ENCODE measurements around the gene VIL1. TPM values are rescaled to one million over a fixed set of nuclear protein-coding genes. Genes with fewer than 3 reads are reported as not detected.

VIL1 gene
- total and polyA plus RNA-seq, 2 of the 13 experiments (the other 11 are each of a cell fraction or from before 2014, with no cell fraction given), result 287 to 301 TPM

- no peak; the same call in 1 of the 2 replicates for TF ChIP-seq AHDC1 (CRISPR knock-in tag; IDR thresholded peaks at IDR 0.05; ENCODE audit: borderline replicate concordance)
- 0 out of 2 replicates have a peak, but pooled peaks have one; percentile 13 for TF ChIP-seq DZIP1 (CRISPR knock-in tag; IDR thresholded peaks at IDR 0.05)
- no peak for TF ChIP-seq ZNF234 (CRISPR knock-in tag; conservative IDR thresholded peaks at IDR 0.05)
- no peak; the same call in none of the 2 replicates for TF ChIP-seq UBTF (CRISPR knock-in tag; IDR thresholded peaks at IDR 0.05)
- no peak for TF ChIP-seq KAT8 (CRISPR knock-in tag; IDR thresholded peaks at IDR 0.05)
- no peak; the same call in 1 of the 2 replicates for TF ChIP-seq BCL3 (CRISPR knock-in tag; IDR thresholded peaks at IDR 0.05)
- TF ChIP-seq SNRNP70 (IDR thresholded peaks at IDR 0.05; ENCODE audit: low read depth, low read length), result no peak
- no peak for TF ChIP-seq ZKSCAN8 (CRISPR knock-in tag; IDR thresholded peaks at IDR 0.05; ENCODE audit: borderline replicate concordance)
- TF ChIP-seq CENPBD1 (CRISPR knock-in tag; IDR thresholded peaks at IDR 0.05; ENCODE audit: borderline replicate concordance, low read depth), result no peak
- TF ChIP-seq HOXA7 (CRISPR knock-in tag; IDR thresholded peaks at IDR 0.05), result no peak
- no peak for TF ChIP-seq ZNF792 (CRISPR knock-in tag; IDR thresholded peaks at IDR 0.05)
- TF ChIP-seq SRSF4 (IDR thresholded peaks at IDR 0.05; ENCODE audit: low read depth, low read length, poor library complexity, severe bottlenecking), result no peak
- no peak; the same call in 1 of the 2 replicates for TF ChIP-seq CREM (IDR thresholded peaks at IDR 0.05)
- TF ChIP-seq CREM (CRISPR knock-in tag; IDR thresholded peaks at IDR 0.05), result no peak
Measured at GRCh38 chr2:218398437-218399390, 20.2 kb upstream of the VIL1 start (continued).

Measured in HepG2 (cell line).